IPS-18a (cell line): Measurements from ENCODE around the gene MEIS1.
"Not testable (repeated sequence)": the region's sequence is repeated elsewhere in the genome, so short reads cannot be mapped to it uniquely, and the experiment has no call there.

ENCODE experiments used
- H3K27ac ChIP-seq: one replicate; pipeline ENCODE4 v1.5.1; 2013; ENCODE audit warnings: low read length
- H3K27me3 ChIP-seq: one replicate; pipeline ENCODE4 v1.6.1; 2013; ENCODE audit warnings: mild to moderate bottlenecking, low read length; ENCODE audit not compliant: control insufficient read depth, insufficient read depth
- H3K36me3 ChIP-seq: one replicate; pipeline ENCODE4 v1.6.1; 2013; ENCODE audit warnings: low read depth, low read length; ENCODE audit not compliant: control insufficient read depth
- H3K4me1 ChIP-seq: one replicate; pipeline ENCODE4 v1.6.1; 2013; ENCODE audit warnings: low read depth, low read length; ENCODE audit not compliant: control insufficient read depth
- H3K4me3 ChIP-seq: one replicate; pipeline ENCODE4 v1.5.1; 2013; ENCODE audit warnings: low read length
- H3K9ac ChIP-seq: one replicate; pipeline ENCODE4 v1.6.1; 2013; ENCODE audit warnings: mild to moderate bottlenecking, low read length, moderate library complexity
- H3K9me3 ChIP-seq: one replicate; pipeline ENCODE4 v1.6.1; 2013; ENCODE audit warnings: low read depth, low read length; ENCODE audit not compliant: control insufficient read depth

Gene MEIS1

GRCh38 chr2:66485252-66485651, 50.3 kb downstream of the MEIS1 start:
- H3K27ac ChIP-seq, H3K36me3 ChIP-seq, H3K9me3 ChIP-seq: not testable (repeated sequence)

DNA sequence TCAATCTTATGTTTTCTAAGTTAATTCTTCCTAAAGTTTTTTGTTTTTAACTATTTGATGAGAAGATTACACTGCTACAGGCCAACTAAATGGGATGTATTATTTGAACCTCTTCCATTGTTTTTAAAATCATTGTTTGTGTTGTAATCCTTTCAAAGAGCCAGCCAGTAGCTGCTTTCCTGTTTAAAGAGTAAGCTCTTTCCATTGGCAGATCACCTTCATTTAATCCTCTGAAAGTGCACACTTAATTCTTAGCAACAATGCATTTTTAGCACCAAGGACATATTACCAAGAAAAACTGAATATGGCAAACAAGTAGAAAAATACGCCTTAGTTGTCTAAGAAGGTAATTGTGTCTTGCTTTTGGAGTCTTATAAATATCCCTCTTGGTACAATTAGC, 54.0 kb downstream of the MEIS1 start:
- no peaks in the 10 kb centered on the region for H3K36me3 ChIP-seq
- no peak overlapping the region for H3K27ac ChIP-seq
- H3K4me3 ChIP-seq = no peak overlapping the region
- no peak overlapping the region for H3K9ac ChIP-seq
- no peaks in the 10 kb centered on the region for H3K9me3 ChIP-seq
- peaks cover 16% of the 10 kb centered on the region for H3K4me1 ChIP-seq
- H3K27me3 ChIP-seq = no peaks in the 10 kb centered on the region

More at GRCh38 chr2:66485252-66485651, 50.3 kb downstream of the MEIS1 start:
- H3K4me1 ChIP-seq = peaks cover 22% of the 10 kb centered on the region
- not testable (repeated sequence) for H3K27me3 ChIP-seq, H3K9ac ChIP-seq, H3K4me3 ChIP-seq

GRCh38 chr2:66489436-66489835, 54.5 kb downstream of the MEIS1 start:
- Histone ChIP-seq H3K4me1 (peaks cover 16% of the 10 kb centered on the region), H3K27ac (no peak overlapping the region), H3K9me3 (no peaks in the 10 kb centered on the region), H3K4me3 (no peak overlapping the region), H3K36me3 (no peaks in the 10 kb centered on the region), H3K9ac (no peak overlapping the region), H3K27me3 (no peaks in the 10 kb centered on the region)

DNA sequence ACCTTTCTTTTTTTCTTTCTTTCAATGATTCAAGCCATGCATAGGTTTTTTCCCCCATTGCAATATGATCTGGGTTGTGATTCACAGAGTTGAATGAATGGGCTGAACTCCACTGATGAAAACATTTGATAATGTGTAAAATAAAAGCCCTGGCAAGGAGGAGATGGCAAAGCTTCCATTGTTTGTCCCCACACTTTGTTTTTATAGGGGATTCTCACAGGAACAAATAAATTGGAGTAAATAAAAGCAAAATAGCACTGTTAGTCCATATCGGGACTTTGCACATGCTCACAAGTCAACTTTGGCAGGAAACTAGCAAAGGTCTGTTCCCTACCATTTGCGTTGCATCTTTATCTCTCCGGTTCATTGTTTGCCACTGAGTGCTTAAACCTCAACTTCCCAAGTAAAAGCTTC, 55.7 kb downstream of the MEIS1 start:
- no peaks in the 10 kb centered on the region for H3K9me3 ChIP-seq
- H3K36me3 ChIP-seq = no peaks in the 10 kb centered on the region
- no peak overlapping the region for H3K27ac ChIP-seq
- peaks cover 16% of the 10 kb centered on the region for H3K4me1 ChIP-seq
- no peak overlapping the region for H3K4me3 ChIP-seq
- H3K9ac ChIP-seq = no peak overlapping the region
- no peaks in the 10 kb centered on the region for H3K27me3 ChIP-seq

DNA sequence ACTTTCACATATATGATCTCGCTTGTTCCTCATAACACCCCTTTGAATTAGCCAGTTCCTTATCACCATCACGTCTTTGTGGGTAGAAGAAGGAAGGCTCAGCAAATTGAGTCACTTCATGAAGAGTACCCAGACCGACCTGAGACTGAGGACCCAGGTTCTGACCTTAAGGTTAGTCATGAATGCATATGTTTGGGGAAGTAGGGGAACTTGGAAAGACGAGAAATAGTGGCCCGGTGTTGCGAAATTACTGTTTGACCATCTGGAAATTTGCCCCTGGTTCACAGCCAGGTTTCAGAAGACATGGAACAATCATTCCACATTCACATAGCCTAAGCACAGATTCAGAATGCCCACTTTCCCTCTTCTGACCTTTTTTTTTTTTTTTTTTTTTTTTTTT, 59.8 kb downstream of the MEIS1 start:
- Histone ChIP-seq H3K27me3 (peaks cover 7% of the 10 kb centered on the region), H3K4me1 (peaks cover 27% of the 10 kb centered on the region), H3K36me3 (no peaks in the 10 kb centered on the region), H3K9ac (no peak overlapping the region), H3K27ac (no peak overlapping the region), H3K9me3 (no peaks in the 10 kb centered on the region), H3K4me3 (no peak overlapping the region)

DNA sequence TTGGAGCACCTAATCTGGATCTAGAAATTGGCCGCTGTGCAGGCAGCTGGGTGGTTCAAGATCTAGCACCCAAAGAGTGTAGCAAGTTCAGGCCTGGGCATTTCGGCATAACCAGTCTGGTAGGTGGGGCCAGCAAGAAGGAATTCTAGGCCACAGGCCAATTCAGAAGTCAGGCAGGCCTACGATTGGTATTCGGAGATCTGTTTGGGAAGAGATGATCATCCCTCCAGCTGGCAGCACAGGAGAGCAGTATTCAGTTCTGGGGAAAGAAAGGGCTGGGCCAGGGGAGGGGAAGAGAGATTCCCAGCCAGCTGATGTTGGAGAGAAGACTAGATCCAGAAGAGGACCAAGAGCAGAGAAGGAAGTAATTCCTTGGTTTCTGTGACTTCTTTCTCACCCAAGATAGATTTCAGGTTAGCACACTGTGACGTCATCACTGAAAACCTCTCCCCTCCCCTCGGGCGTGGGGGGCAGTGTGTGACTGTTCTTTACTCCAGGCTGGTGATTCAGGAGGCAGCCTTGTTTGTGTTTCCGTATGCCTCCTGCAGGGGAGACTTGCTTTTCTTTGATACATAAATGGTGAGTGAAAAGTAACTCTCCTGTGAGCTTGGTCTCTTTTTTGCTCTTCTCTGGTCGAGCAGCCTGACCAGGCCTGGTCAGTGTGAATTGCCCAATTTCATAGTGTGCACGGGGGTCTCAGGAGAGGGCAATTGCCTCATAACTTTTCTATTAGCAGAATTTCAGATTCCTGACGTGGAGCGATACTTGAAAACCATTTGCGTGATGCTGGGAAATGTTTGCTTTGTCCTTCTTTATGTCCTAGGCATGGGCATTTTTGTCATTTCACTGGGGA, 61.1 kb downstream of the MEIS1 start:
- Histone ChIP-seq H3K9me3 (no peaks in the 10 kb centered on the region), H3K4me1 (peaks cover 19% of the 10 kb centered on the region), H3K27ac (no peak overlapping the region), H3K36me3 (no peaks in the 10 kb centered on the region), H3K9ac (no peak overlapping the region), H3K4me3 (no peak overlapping the region), H3K27me3 (peaks cover 7% of the 10 kb centered on the region)

- Histone ChIP-seq H3K4me1 (peaks cover 19% of the 10 kb centered on the region), H3K9ac (no peak overlapping the region), H3K27me3 (peaks cover 7% of the 10 kb centered on the region), H3K9me3 (no peaks in the 10 kb centered on the region), H3K4me3 (no peak overlapping the region), H3K36me3 (no peaks in the 10 kb centered on the region), H3K27ac (no peak overlapping the region)
Observed at GRCh38 chr2:66496670-66497420, 61.9 kb downstream of the MEIS1 start.

DNA sequence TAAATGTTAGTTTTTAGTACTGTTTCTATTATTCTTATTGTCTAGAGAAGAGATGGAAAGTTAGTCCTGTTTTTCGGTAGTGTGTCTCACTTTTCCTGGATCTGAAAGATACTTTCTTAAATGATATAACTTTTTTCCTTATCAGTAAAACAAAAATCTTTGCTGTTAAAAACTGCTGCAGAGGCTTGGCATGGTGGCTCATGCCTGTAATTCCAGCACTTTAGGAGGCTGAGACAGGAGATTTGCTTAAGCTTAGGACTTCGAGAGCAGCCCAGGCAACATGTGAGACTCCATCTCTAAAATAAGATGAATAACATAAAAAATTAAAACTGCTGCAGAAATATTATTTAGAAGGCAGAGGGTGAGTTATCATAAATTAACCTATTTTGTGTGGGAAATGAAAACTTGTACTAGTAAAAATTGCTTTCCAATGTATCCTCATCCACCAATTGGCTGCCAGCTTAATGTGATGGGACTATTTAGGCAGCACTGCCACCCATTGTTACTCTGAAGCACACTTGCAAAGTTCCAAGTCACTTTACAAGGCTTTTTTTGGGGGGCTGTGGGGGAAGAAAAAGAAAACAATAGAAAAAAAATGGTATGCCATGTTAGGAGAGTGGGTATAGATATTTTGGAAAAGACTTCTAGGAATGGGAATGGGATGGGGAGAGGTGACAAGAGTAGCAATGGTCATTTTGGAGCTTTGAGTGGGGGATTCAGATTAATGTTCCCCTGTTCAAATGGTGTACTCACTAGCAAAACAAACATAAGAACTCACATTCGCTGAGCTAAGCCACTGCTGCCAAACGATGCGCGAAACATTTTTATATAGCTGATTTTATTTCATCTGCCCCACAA, 62.7 kb downstream of the MEIS1 start:
- H3K4me1 ChIP-seq = peaks cover 19% of the 10 kb centered on the region
- no peak overlapping the region for H3K4me3 ChIP-seq
- peaks cover 7% of the 10 kb centered on the region for H3K27me3 ChIP-seq
- no peak overlapping the region for H3K9ac ChIP-seq
- H3K27ac ChIP-seq = no peak overlapping the region
- H3K9me3 ChIP-seq = no peaks in the 10 kb centered on the region
- no peaks in the 10 kb centered on the region for H3K36me3 ChIP-seq

GRCh38 chr2:66498289-66498975, 63.5 kb downstream of the MEIS1 start:
- no peak overlapping the region for H3K27ac ChIP-seq

GRCh38 chr2:66501267-66501666, 66.3 kb downstream of the MEIS1 start:
- H3K9me3 ChIP-seq = no peaks in the 10 kb centered on the region
- no peaks in the 10 kb centered on the region for H3K36me3 ChIP-seq
- H3K27me3 ChIP-seq = peaks cover 7% of the 10 kb centered on the region
- no peak overlapping the region for H3K9ac ChIP-seq
- no peak overlapping the region for H3K4me3 ChIP-seq
- H3K4me1 ChIP-seq = peaks cover 15% of the 10 kb centered on the region
- no peak overlapping the region for H3K27ac ChIP-seq

More at GRCh38 chr2:66498289-66498975, 63.5 kb downstream of the MEIS1 start:
- H3K4me3 ChIP-seq = no peak overlapping the region
- H3K9me3 ChIP-seq = no peaks in the 10 kb centered on the region
- H3K9ac ChIP-seq = no peak overlapping the region
- H3K27me3 ChIP-seq = peaks cover 7% of the 10 kb centered on the region
- H3K36me3 ChIP-seq = no peaks in the 10 kb centered on the region
- H3K4me1 ChIP-seq = peaks cover 19% of the 10 kb centered on the region

- no peaks in the 10 kb centered on the region for H3K36me3 ChIP-seq
- peaks cover 12% of the 10 kb centered on the region for H3K27me3 ChIP-seq
- H3K4me3 ChIP-seq = no peak overlapping the region
- H3K9me3 ChIP-seq = no peaks in the 10 kb centered on the region
- H3K27ac ChIP-seq = no peak overlapping the region
- H3K9ac ChIP-seq = no peak overlapping the region
- H3K4me1 ChIP-seq = peaks cover 40% of the 10 kb centered on the region
Observed at GRCh38 chr2:66506265-66506664, 71.3 kb downstream of the MEIS1 start.
